Loucy (cell line): ENCODE data around the gene DCPS.

ENCODE experiments used
- EZH2phosphoT487 ChIP-seq: fragments of 200-600 bp; IDR thresholded peaks from 2 replicates; pipeline ENCODE4 v1.6.1; 2018; ENCODE audit warnings: antibody characterized with exemption, mild to moderate bottlenecking, moderate library complexity, borderline replicate concordance
- TF ChIP-seq, protein P1 (sequence below): fragments of 200-600 bp; sonication (generic); conservative IDR thresholded peaks from 2 replicates; pipeline ENCODE4 v1.5.1; 2014; ENCODE audit warnings: mild to moderate bottlenecking, antibody characterized with exemption, low read length

DNA sequence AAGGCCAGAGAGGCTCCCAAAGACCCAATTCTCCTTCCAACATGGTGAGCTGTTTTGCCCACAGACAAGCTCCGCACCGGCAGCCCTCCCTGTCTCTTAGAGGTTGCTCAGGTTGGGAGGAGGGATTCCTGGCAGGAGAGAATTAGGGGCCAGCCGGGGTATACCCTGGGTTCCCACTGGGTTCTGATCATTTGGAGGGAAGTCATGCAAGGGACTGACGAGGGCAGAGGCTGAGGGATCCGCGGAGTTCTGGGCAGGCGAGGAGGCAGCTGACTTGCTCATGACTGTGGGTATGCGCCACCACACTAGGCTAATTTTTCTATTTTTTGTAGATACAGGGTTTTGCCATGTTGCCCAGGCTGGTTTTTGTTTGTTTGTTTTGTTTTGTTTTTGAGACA lies 56.2 kb downstream of the DCPS start:
- TF ChIP-seq, protein P1, sequence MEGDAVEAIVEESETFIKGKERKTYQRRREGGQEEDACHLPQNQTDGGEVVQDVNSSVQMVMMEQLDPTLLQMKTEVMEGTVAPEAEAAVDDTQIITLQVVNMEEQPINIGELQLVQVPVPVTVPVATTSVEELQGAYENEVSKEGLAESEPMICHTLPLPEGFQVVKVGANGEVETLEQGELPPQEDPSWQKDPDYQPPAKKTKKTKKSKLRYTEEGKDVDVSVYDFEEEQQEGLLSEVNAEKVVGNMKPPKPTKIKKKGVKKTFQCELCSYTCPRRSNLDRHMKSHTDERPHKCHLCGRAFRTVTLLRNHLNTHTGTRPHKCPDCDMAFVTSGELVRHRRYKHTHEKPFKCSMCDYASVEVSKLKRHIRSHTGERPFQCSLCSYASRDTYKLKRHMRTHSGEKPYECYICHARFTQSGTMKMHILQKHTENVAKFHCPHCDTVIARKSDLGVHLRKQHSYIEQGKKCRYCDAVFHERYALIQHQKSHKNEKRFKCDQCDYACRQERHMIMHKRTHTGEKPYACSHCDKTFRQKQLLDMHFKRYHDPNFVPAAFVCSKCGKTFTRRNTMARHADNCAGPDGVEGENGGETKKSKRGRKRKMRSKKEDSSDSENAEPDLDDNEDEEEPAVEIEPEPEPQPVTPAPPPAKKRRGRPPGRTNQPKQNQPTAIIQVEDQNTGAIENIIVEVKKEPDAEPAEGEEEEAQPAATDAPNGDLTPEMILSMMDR = no peak
- TF ChIP-seq EZH2phosphoT487 = no peak
